K562 (cell line): ENCODE data around the gene SYNRG. TPM values are rescaled to one million over a fixed set of nuclear protein-coding genes. Genes with fewer than 3 reads are reported as not detected.
A peak's percentile ranks its signal among the peaks of the same experiment; 100 is the strongest.

ENCODE experiments used
- CBX3 ChIP-seq, 2 experiments: IDR thresholded peaks; 1 replicate in 1 of 2; 2 replicates in 1 of 2; pipeline ENCODE4 v1.6.1; 2012; ENCODE audit warnings: inconsistent platforms in 2 of 2, low read length in 2 of 2, borderline replicate concordance in 1 of 2, control low read depth in 1 of 2
- MGA ChIP-seq: fragments of 450-650 bp; IDR thresholded peaks from 2 replicates; pipeline ENCODE4 v1.6.1; 2016; ENCODE audit warnings: mild to moderate bottlenecking, moderate library complexity
- NFYB ChIP-seq: IDR thresholded peaks from 2 replicates; pipeline ENCODE4 v1.6.1; 2011; ENCODE audit warnings: mild to moderate bottlenecking, moderate library complexity; ENCODE audit not compliant: insufficient read length; ENCODE audit errors: extremely low read depth
- TGIF2 ChIP-seq: sonication (generic); formaldehyde crosslinking; IDR thresholded peaks from 2 replicates; pipeline ENCODE4 v1.8.1; 2022; ENCODE audit warnings: mild to moderate bottlenecking, missing genetic modification reagents, moderate library complexity
- TRIM28 ChIP-seq: fragments of 450-650 bp; IDR thresholded peaks from 2 replicates; pipeline ENCODE4 v1.6.1; 2017
- ZBTB12 ChIP-seq: fragments of 250-450 bp; sonication (Bioruptor Pico); IDR thresholded peaks from 2 replicates; pipeline ENCODE4 v1.4.0; 2020
- ZNF384 ChIP-seq: IDR thresholded peaks from 2 replicates; pipeline ENCODE4 v1.6.1; 2012; ENCODE audit warnings: low read depth, low read length, improper control_type of control experiment
- polyA plus RNA-seq, 8 experiments: library from polyadenylated mRNA; depleted of rRNA in 4 of 8; stranded (reverse) in 5 of 8; unstranded in 3 of 8; fragments of >200 nt; fragmentation: Nextera tagmentation in 2 of 8; fragmentation: Illumina TruSeq in 1 of 8; extraction: Ambion mirVana in 2 of 8; extraction: Trizol in 1 of 8; gene quantifications; 2 replicates each; pipeline versions ENCODE4 v1.2.1 to v1.2.3, GENCODE V29; 2011 to 2014; ENCODE audit warnings: inconsistent platforms in 1 of 8, missing spikeins in 1 of 8
- total RNA-seq, 7 experiments: library from RNA; depleted of rRNA in 6 of 7; stranded (reverse); fragments of >200 nt in 6 of 7; fragmentation: Illumina TruSeq in 2 of 7; extraction: Trizol in 2 of 7; gene quantifications; 2 replicates each; pipeline versions ENCODE4 v1.2.1 to v1.2.3, GENCODE V29; 2011 to 2021; ENCODE audit warnings: low replicate concordance in 1 of 7
- TF ChIP-seq, protein P1 (sequence below): fragments of 450-650 bp; IDR thresholded peaks from 2 replicates; pipeline ENCODE4 v1.6.1; 2016; ENCODE audit warnings: low read depth, mild to moderate bottlenecking, moderate library complexity

Gene SYNRG
- total and polyA plus RNA-seq, 9 of the 15 experiments (the other 6 are each of a cell fraction or from before 2014, with no cell fraction given) = 2.9 to 28.2 (median 15.1) TPM

- TF ChIP-seq MGA (peak; percentile 66), ZNF384 (no peak), CBX3 (IDR thresholded peaks at IDR 0.05; ENCODE audit: borderline replicate concordance in 1 of 2, low read length in 2 of 2) (no peak; a peak in 1 of 3 replicates), ZBTB12 (CRISPR knock-in tag) (no peak), TRIM28 (no peak), TGIF2 (CRISPR knock-in tag) (no peak), NFYB (no peak)
- TF ChIP-seq, protein P1, sequence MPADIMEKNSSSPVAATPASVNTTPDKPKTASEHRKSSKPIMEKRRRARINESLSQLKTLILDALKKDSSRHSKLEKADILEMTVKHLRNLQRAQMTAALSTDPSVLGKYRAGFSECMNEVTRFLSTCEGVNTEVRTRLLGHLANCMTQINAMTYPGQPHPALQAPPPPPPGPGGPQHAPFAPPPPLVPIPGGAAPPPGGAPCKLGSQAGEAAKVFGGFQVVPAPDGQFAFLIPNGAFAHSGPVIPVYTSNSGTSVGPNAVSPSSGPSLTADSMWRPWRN = no peak
Observed at GRCh38 chr17:37489197-37490001, 119.8 kb downstream of the SYNRG start, which contains the start of gene DUSP14 (continued).
